Osteoblast (primary cell): ENCODE measurements around the gene TIMP4. TPM values are rescaled to one million over a fixed set of nuclear protein-coding genes. Genes with fewer than 3 reads are reported as not detected.

Experiments used
- DNase-seq: peaks from one replicate; pipeline ENCODE4 v3.0.0; 2011; ENCODE audit warnings: low spot score, mixed read lengths; ENCODE audit not compliant: insufficient read length; ENCODE audit errors: missing footprints
- H2AFZ ChIP-seq: 2 replicates; pipeline ENCODE4 v1.6.0; 2011; ENCODE audit warnings: mild to moderate bottlenecking, low read length
- H3K27ac ChIP-seq: 2 replicates; pipeline ENCODE4 v1.5.1; 2011; ENCODE audit warnings: mild to moderate bottlenecking, low read depth, low read length, moderate library complexity
- H3K27me3 ChIP-seq: 2 replicates; pipeline ENCODE4 v1.6.0; 2012; ENCODE audit warnings: mild to moderate bottlenecking, control low read depth, inconsistent platforms, low read length, moderate library complexity; ENCODE audit not compliant: insufficient read depth
- H3K36me3 ChIP-seq: 2 replicates; pipeline ENCODE4 v1.5.1; 2011; ENCODE audit warnings: mild to moderate bottlenecking, low read length, control low read depth, moderate library complexity; ENCODE audit not compliant: insufficient read depth
- H3K4me1 ChIP-seq: 2 replicates; pipeline ENCODE4 v1.5.1; 2011; ENCODE audit warnings: mild to moderate bottlenecking, low read length, control low read depth, moderate library complexity; ENCODE audit not compliant: insufficient read depth
- H3K4me2 ChIP-seq: 2 replicates; pipeline ENCODE4 v1.6.0; 2011; ENCODE audit warnings: mild to moderate bottlenecking, low read length; ENCODE audit not compliant: insufficient read depth
- H3K4me3 ChIP-seq: fragments of 200-600 bp; sonication (generic); 3 replicates; pipeline ENCODE4 v1.5.1; 2012; ENCODE audit warnings: mild to moderate bottlenecking, low read length, inconsistent platforms; ENCODE audit not compliant: insufficient read depth
- H3K79me2 ChIP-seq: 2 replicates; pipeline ENCODE4 v1.6.0; 2012; ENCODE audit warnings: mild to moderate bottlenecking, low read length, control low read depth, inconsistent platforms; ENCODE audit not compliant: insufficient read depth
- H3K9me3 ChIP-seq: 2 replicates; pipeline ENCODE4 v1.5.1; 2011; ENCODE audit warnings: low read depth, low read length, control low read depth
- H4K20me1 ChIP-seq: 2 replicates; pipeline ENCODE4 v1.6.0; 2012; ENCODE audit warnings: mild to moderate bottlenecking, low read length, control low read depth; ENCODE audit not compliant: insufficient read depth
- CTCF ChIP-seq: IDR thresholded peaks from 2 replicates; pipeline ENCODE4 v1.5.1; 2011; ENCODE audit warnings: mild to moderate bottlenecking, low read depth, low read length, moderate library complexity; ENCODE audit errors: extremely low read depth
- total RNA-seq: library from RNA; depleted of rRNA; stranded (reverse); fragments of >200 nt; gene quantifications from 2 replicates; pipeline ENCODE4 v1.2.3, GENCODE V29; 2012

Gene TIMP4
- total RNA-seq, 1 donor: 3.3 TPM

GRCh38 chr3:12197475-12197874, 38.8 kb upstream of the TIMP4 start:
- no peaks in the 10 kb centered on the region for H3K9me3 ChIP-seq
- H3K4me3 ChIP-seq: no peak overlapping the region
- H2AFZ ChIP-seq: no peak overlapping the region
- H3K4me2 ChIP-seq: no peak overlapping the region
- DNase-seq: no peak
- H3K27ac ChIP-seq: no peak overlapping the region
- no peaks in the 10 kb centered on the region for H3K79me2 ChIP-seq
- TF ChIP-seq CTCF: no peak
- no peaks in the 10 kb centered on the region for H3K27me3 ChIP-seq
- peaks cover 31% of the 10 kb centered on the region for H3K4me1 ChIP-seq
- H3K36me3 ChIP-seq: no peaks in the 10 kb centered on the region
- no peaks in the 10 kb centered on the region for H4K20me1 ChIP-seq

- Histone ChIP-seq H2AFZ (no peak overlapping the region), H3K79me2 (no peaks in the 10 kb centered on the region), H3K4me2 (no peak overlapping the region), H3K9me3 (no peaks in the 10 kb centered on the region), H3K4me3 (no peak overlapping the region), H3K27me3 (no peaks in the 10 kb centered on the region), H3K4me1 (peaks cover 31% of the 10 kb centered on the region), H3K27ac (no peak overlapping the region), H4K20me1 (no peaks in the 10 kb centered on the region), H3K36me3 (no peaks in the 10 kb centered on the region)
- no peak for DNase-seq
- no peak for TF ChIP-seq CTCF
Observed at GRCh38 chr3:12196684-12197083, 38.0 kb upstream of the TIMP4 start.

GRCh38 chr3:12195231-12195630, 36.5 kb upstream of the TIMP4 start:
- H2AFZ ChIP-seq: peak overlapping the region; percentile 13
- DNase-seq: no peak
- no peaks in the 10 kb centered on the region for H4K20me1 ChIP-seq
- H3K4me3 ChIP-seq: no peak overlapping the region
- no peaks in the 10 kb centered on the region for H3K79me2 ChIP-seq
- H3K9me3 ChIP-seq: no peaks in the 10 kb centered on the region
- H3K27me3 ChIP-seq: no peaks in the 10 kb centered on the region
- H3K36me3 ChIP-seq: no peaks in the 10 kb centered on the region
- TF ChIP-seq CTCF: no peak
- no peak overlapping the region for H3K4me2 ChIP-seq
- H3K27ac ChIP-seq: no peak overlapping the region
- peaks cover 31% of the 10 kb centered on the region for H3K4me1 ChIP-seq

- H4K20me1 ChIP-seq: no peaks in the 10 kb centered on the region
- H3K9me3 ChIP-seq: no peaks in the 10 kb centered on the region
- no peaks in the 10 kb centered on the region for H3K36me3 ChIP-seq
- TF ChIP-seq CTCF: no peak
- no peaks in the 10 kb centered on the region for H3K79me2 ChIP-seq
- DNase-seq: no peak
- H3K4me2 ChIP-seq: peak overlapping the region; percentile 68
- H3K27me3 ChIP-seq: no peaks in the 10 kb centered on the region
- no peak overlapping the region for H3K4me3 ChIP-seq
- peak overlapping the region; percentile 94 for H3K27ac ChIP-seq
- H2AFZ ChIP-seq: no peak overlapping the region
- peaks cover 31% of the 10 kb centered on the region for H3K4me1 ChIP-seq
Observed at GRCh38 chr3:12194669-12195161, 36.0 kb upstream of the TIMP4 start.
